GM19099 (cell line): ENCODE results near the gene FGB.

Experiments
- POLR2A ChIP-seq: IDR thresholded peaks from 3 replicates; pipeline ENCODE4 v1.6.1; 2011; ENCODE audit warnings: low read depth; ENCODE audit not compliant: insufficient read length; ENCODE audit errors: extremely low read depth

FGB gene

DNA sequence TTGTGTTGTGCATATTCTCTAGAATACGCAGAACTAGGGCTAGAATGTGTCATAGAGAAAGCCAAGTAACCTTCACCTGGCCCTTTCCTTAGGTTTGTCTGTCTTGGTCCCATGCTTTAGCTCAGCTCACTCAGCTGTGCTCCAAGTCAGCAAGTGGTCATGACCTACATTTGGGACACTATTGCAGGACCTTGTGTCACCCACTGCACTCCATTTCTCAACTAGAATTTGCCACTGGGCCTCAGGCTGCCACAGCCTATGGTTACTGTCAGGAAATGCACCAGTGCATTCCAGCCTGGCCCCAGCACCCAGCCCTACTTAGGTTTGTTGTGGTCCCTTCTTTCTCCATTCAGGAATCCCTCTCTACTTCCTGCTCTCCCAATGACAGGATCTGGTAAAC lies 57.3 kb downstream of the FGB start:
- TF ChIP-seq POLR2A: no peak
